GM18526 (cell line): ENCODE measurements around the gene TNIK.

ENCODE experiments used
- POLR2A ChIP-seq: IDR thresholded peaks from 3 replicates; pipeline ENCODE4 v1.6.1; 2011; ENCODE audit not compliant: insufficient read length; ENCODE audit errors: extremely low read depth

The TNIK gene

DNA sequence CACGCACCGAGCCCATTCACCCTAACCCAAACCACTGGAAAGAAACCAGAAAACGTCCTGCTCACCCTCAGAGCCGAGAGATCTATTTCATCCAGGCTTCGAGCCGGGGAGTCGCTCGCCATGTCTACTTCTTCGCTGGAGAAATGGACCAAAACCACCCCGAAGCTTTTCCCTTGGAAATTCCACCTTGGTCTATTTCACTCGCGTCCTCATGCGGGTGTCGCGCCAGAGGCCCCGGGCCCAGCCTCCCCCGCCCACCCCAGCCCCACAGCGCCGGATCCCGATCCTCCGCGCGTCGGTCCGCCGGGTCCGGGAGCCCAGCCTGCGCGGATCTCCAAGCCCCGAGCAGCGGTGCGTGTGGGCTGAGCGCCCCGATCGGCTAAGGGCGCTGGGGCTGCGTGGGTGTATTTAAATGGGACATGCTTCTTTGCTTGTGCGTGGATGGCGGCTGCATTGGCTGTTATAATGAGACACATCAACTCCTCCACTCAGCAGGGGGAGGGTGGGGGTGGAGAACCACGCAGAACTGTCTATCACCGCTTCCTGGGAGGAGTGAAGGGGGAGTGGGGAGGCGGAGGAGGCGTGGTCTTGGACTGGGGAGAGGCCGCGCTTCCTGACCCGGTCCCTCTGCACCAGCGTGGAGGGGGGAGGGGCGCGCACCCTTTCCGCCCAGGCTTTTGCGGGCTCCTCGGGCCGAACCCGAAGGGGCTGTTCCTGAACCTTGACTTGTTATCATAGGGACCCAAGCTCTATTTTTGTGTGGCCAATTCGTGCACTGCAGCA is at the start of gene TNIK:
TNIK (minus strand) TSS at position 464 of the 783 bp plus-strand sequence; CDS start at position 122, 342 bp downstream.
- TF ChIP-seq POLR2A: peak; percentile 65

DNA sequence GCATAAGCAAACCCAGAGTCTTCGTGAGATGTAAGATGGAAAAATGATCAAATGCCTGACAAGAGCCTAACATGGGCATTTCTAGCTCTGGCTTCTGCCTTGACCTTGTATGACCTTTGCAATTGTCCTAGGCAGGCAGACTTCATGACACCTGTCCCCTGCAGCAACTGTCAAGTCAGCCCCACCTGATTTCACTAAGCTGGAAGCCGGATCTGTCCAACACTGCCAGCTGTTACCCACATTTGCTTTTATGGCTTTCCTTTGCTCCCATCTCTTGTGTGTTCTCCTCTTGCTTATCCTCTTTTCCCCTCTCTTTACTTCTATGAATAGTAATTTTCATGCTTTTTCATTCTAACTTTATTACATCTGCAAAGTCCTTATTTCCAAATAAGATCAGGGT is 48.5 kb upstream of the TNIK start:
- no peak for TF ChIP-seq POLR2A

DNA sequence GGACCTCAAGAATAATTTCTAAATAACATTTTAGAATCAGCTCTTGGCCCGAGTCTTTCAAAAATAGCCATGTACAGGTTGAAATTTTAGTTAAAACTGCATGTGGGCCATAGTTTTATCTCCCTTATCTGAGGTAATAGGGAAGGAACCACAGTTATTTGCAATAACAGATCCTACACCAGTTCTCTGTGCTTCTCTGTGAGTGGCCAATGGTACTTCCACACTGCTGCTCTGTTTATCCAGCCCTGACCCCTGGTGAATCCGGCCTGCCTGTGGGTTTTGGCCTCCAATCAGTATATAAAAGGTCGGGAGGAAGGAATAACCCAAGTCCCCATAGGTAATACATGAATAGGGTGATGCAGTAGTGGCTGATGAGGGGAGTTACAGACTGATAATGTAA is 48.0 kb upstream of the TNIK start:
- no peak for TF ChIP-seq POLR2A

DNA sequence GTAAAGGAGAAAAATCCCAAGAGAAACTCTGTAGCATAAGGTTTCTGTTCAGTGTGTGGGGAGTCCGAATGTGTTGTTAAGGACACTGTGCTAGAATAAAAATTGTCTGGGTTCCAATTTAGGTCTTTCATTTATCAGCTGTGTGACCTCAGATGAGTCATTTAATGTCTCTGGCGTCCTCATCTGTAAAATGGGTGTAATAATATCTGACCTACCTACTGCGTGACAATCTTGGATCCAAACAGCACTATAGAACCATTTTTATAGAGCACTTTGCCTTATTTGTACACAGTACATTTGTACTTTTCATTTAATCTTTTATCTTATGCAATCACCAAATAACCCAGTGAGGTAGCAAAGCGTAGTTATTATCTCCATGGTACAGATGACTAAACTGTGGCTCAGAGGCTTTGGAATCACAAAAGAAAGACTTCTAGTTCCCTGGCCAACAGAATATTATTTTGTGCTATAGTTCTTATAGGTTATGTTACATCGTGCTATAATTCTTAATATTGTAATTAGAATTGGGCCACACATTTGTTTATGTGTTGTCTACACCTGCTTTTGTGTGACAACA is 46.6 kb upstream of the TNIK start:
- TF ChIP-seq POLR2A: no peak

DNA sequence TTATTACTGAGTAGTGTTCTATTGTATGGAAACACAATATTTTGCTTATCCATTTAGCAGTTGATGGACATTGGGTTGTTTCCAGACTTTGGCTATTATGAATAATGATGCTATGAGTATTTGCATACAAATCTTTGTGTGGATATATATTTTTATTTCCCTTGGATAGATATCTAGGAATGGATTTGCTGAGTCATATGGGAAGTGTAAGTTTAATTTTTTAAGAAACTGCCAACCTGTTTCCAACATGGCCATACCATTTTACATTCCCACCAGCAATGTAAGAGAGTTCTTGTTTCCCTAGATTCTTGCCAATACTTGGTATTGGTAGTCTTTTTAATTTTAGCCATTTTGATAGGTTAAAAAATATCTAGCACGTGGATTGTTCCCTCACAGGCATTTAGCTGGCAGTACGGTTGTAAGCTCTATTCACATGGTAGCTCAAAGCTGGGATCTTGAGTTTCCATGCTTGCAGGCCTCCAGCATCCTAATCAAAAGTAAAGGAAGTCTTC is 45.7 kb upstream of the TNIK start:
- no peak for TF ChIP-seq POLR2A

DNA sequence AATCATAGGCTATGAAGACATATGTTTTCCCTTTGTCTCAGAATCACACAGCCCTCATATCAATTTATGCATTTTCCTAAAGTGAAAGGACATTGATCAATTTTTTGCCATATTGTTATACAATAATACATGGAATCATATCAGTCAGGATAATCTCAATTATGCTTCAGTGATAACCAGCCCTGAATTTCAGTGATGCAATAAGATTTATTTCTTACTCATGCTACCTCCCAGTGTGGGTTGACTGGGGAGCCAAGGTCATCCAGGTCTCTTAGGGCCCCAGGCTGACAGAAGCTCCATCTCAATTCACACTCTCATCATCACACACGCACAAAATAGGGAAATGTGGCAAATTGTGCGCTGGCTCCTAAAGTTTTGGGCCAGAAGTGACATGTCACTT is 44.2 kb upstream of the TNIK start:
- no peak for TF ChIP-seq POLR2A

DNA sequence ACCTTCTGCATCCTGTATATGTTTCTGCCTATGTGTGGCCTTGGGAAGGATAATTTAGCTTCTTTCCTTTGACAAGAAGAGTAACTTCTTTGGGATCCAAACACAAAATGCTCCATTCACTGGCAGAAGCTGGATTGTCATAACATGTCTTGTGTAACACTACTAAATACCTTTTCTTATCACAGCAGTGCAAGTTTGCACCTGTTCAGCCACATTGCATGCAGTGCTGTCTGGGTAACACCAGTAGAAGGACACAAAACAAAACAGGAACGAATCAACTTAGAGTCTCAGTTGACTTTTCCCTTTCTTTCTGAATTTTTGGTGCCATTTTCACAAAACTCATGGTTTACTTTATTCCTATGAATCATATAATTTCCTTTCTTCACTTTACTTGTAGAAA is 43.6 kb upstream of the TNIK start:
- no peak for TF ChIP-seq POLR2A

DNA sequence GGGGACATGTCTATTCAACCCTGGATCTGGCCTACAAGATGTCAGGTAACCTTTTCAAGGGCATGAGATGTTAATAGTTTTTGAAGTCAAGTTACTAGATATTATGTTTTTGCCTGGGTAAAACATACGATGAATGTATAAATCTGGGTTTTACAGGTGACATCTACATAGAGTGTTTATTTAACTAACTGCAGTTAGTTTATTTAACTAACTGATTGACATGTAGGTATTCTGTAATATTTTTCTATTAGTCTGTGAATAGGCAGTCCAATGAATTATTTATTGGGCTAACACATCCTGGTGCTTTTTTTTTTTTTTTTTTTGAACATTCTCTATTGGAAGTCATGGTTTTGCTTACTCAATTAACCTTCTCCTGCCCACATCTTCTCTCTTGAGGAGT is 38.7 kb upstream of the TNIK start:
- no peak for TF ChIP-seq POLR2A

DNA sequence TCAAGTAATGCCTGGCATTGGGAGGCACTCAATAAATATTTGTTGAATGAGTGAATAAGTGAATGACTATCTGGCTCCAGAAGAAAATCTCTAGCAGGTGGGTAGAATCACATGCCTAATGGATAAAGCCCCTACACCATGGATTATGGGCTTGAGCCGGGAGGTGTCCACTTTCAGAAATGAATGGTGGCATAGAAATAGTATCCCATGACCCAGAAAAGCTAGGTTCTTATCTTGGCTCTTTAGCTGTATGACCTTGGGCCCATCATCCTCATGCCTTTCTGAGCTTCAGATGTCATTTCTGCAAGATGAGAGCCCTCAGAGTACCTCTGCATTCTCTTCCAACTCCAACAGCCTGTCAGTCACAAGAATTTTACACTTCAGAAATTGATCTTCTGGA is 37.3 kb upstream of the TNIK start:
- no peak for TF ChIP-seq POLR2A

DNA sequence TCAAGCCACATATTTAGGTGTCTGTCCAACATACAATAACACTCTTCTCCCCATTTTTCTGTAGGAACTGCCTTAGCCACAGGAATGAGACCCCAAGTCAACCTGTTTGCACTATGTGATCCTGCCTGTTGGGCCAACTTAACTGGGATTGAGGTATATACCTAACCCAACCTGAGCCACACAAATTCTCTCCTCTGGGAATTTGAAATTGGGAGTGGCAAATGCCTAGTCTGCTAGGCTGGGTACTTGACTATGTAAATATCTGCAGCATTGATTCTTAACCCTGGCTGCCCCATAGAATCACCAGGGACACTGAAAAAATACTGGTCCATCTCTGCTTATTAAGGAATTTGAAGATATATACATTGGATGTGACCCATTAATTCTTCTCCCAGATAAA is 35.2 kb upstream of the TNIK start:
- TF ChIP-seq POLR2A: no peak

DNA sequence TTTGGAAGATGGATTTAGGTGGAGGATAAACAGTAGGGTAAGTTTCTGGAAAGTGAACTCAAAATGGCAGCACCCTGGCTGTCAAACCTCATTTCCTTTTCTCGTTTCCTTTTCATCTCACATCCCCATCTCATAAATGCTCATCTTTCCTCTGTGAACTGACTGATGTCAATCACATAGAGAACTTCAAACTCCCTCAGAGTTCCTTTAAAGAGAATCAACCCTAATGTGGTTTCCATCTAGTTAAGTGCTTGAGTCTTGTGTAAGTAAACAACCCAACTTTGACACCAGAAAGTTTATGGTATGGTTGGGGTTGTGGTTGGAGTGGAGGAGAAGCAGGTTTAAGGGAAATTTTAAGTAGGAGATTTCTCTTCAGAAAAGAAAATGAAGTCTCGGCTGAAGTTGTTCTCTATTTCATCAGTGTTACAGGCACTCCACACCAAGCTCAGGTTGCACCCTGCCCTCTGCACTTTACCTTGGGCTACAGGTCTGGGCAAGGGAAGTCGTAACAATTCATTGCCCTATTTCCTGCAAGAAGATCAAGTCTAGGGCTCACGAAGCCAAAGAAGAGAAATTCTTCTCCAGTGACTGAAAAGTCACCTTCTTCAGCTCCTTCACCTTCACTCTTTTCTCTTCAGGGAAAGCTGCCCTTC is 34.4 kb upstream of the TNIK start:
- no peak for TF ChIP-seq POLR2A

DNA sequence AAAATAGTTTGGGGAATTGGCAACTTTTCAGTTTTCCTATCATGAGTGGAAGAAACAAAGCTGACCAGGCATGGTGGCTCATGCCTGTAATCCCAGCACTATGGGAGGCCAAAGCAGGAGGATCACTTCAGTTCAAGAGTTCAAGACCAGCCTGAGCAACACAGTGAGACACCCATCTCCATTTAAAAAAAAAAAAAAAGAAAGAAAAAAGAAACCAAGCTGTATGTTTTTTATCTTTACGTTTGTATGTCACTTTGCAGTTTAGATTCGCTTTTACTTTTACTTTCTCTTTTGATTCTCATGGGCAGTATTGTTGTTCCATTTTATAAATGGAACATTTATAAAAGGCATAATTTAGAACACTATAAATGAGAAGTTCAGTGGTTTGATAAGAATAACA is 31.2 kb upstream of the TNIK start:
- TF ChIP-seq POLR2A: no peak

DNA sequence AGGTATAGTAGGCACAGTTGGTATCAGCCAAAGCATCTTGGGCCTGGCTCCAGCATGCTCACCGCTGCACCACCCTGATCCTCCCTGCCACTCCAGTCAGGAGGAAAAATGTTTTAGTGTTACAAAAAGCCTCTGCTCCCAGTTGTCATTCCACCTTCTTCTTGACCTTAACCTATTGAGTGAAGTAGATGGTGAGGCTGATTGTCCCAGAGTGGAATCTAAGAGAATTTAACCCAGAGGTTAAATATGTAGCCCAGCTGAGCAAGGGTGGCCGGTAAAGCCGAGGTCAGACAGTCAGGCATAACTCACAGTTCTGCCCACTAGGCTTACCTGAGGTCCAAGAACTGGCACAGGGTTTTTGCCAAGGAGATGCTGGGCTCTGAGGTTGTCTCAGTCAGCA is 30.7 kb upstream of the TNIK start:
- no peak for TF ChIP-seq POLR2A

DNA sequence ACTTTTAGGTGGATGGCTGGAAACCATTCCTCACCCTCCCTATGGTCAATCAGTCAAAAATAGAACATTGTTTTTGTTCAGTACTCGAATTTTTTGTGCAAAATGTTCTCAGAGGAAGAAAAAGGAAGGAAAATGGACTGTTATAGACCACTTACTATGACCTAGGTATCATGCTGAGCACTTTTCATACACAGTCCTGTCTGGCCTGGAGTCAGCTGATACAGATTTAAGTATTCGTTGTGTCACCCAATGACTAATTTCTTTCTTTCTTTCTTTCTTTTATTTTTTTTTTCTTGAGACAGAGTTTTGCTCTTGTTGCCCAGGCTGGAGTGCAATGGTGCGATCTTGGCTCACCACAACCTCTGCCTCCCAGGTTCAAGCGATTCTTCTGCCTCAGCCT is 29.1 kb upstream of the TNIK start:
- no peak for TF ChIP-seq POLR2A

DNA sequence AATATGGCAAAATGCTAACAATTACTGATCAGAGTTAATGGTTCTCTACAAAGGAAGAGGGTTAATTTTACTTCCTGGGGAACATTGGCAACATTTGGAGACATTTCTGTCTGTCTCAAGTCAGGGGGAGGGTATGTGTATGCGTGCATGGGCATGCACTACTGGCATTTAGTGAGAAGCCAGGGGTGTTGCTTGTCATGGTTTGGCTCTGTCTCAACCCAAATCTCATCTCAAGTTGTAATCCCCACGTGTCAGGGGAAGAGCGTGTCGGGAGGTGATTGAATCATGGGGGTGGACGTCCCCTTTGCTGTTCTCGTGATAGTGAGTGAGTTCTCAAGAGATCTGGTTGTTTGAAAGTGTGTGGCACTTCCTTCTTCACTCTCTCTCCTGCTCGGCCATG is 28.3 kb upstream of the TNIK start:
- no peak for TF ChIP-seq POLR2A

DNA sequence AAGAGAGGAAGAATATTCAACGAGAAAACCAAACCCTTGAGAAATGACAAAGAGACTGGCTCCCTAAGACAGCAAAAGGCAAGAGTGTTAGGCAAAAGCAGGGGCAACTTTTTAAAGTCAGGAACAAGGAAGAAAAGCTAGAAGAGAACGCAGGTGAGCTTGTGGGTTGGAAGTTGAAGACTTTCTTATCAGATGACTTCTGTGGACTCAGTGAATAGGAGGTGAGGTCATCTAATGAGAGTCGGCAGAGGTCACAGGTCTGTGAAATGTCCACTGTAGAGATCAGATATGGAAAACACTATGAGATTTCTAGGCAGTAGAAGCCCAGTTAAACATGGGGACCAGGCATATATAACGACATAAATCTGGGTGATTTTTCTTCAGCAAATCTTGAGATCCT is 27.2 kb upstream of the TNIK start:
- TF ChIP-seq POLR2A: no peak
